Liver (tissue), 9 donors: ENCODE data around the gene HACD1. TPM values are rescaled to one million over a fixed set of nuclear protein-coding genes. Genes with fewer than 3 reads are reported as not detected.

Source experiments
- DNase-seq: peaks from one replicate; pipeline ENCODE4 v3.0.0-alpha.2; 2017; ENCODE audit warnings: low spot score
- H3K27ac ChIP-seq, 2 donors: one replicate each; pipeline ENCODE4 v1.7.0; 2013; ENCODE audit warnings: inconsistent platforms in 2 of 2, low read length in 2 of 2, control low read depth in 1 of 2, low read depth in 1 of 2, mild to moderate bottlenecking in 1 of 2
- H3K27me3 ChIP-seq, 4 donors: one replicate each; pipeline versions ENCODE4 v1.6.1 to v1.7.0; 2013; ENCODE audit warnings: low read length in 3 of 4, inconsistent platforms in 1 of 4, mild to moderate bottlenecking in 1 of 4, moderate library complexity in 1 of 4; ENCODE audit not compliant: control insufficient read depth in 4 of 4, insufficient read depth in 4 of 4
- H3K36me3 ChIP-seq, 4 donors: one replicate each; pipeline versions ENCODE4 v1.6.1 to v1.7.0; 2013; ENCODE audit warnings: low read length in 3 of 4, mild to moderate bottlenecking in 3 of 4, low read depth in 1 of 4, moderate library complexity in 1 of 4; ENCODE audit not compliant: control insufficient read depth in 4 of 4, insufficient read depth in 3 of 4
- H3K4me1 ChIP-seq, 4 donors: one replicate each; pipeline versions ENCODE4 v1.6.1 to v1.7.0; 2013; ENCODE audit warnings: low read length in 3 of 4, mild to moderate bottlenecking in 3 of 4, moderate library complexity in 1 of 4; ENCODE audit not compliant: control insufficient read depth in 4 of 4, insufficient read depth in 4 of 4
- H3K4me3 ChIP-seq, 3 donors: one replicate each; pipeline versions ENCODE4 v1.6.1 to v1.7.0; 2013; ENCODE audit warnings: low read length in 3 of 3, control low read depth in 1 of 3, low read depth in 1 of 3, mild to moderate bottlenecking in 1 of 3
- H3K9ac ChIP-seq, 2 donors: one replicate each; pipeline ENCODE4 v1.7.0; 2013; ENCODE audit warnings: low read length in 2 of 2, mild to moderate bottlenecking in 2 of 2, moderate library complexity in 2 of 2, control low read depth in 1 of 2, low read depth in 1 of 2
- H3K9me3 ChIP-seq, 4 donors: one replicate each; pipeline versions ENCODE4 v1.6.1 to v1.7.0; 2013; ENCODE audit warnings: low read length in 3 of 4; ENCODE audit not compliant: control insufficient read depth in 4 of 4
- ATF3 ChIP-seq: IDR thresholded peaks from 2 replicates; pipeline ENCODE4 v1.6.1; 2016; ENCODE audit warnings: antibody characterized with exemption
- CTCF ChIP-seq: fragments of 150-350 bp; IDR thresholded peaks from 2 replicates; pipeline ENCODE4 v1.5.1; 2017; ENCODE audit warnings: improper control_type of control experiment, low read depth, low read length; ENCODE audit not compliant: missing input control
- EGR1 ChIP-seq, 2 donors: IDR thresholded peaks; 2 replicates each; pipeline ENCODE4 v1.6.1; 2016 to 2018; ENCODE audit warnings: antibody characterized with exemption in 2 of 2, low read depth in 2 of 2
- FOXA1 ChIP-seq: IDR thresholded peaks from 2 replicates; pipeline ENCODE4 v1.6.1; 2016; ENCODE audit warnings: antibody characterized with exemption
- GABPA ChIP-seq, 2 donors: IDR thresholded peaks in 1 of 2; conservative IDR thresholded peaks in 1 of 2; 2 replicates each; pipeline ENCODE4 v1.6.1; 2016; ENCODE audit warnings: antibody characterized with exemption in 2 of 2, mild to moderate bottlenecking in 1 of 2, moderate library complexity in 1 of 2
- HNF4A ChIP-seq, 2 donors: conservative IDR thresholded peaks; 2 replicates each; pipeline ENCODE4 v1.6.1; 2016; ENCODE audit warnings: antibody characterized with exemption in 2 of 2, mild to moderate bottlenecking in 2 of 2
- HNF4G ChIP-seq: IDR thresholded peaks from 2 replicates; pipeline ENCODE4 v1.6.1; 2016; ENCODE audit warnings: antibody characterized with exemption
- JUND ChIP-seq, 2 donors: IDR thresholded peaks; 2 replicates each; pipeline ENCODE4 v1.6.1; 2016; ENCODE audit warnings: antibody characterized with exemption in 2 of 2
- MAX ChIP-seq: IDR thresholded peaks from 2 replicates; pipeline ENCODE4 v1.6.1; 2016; ENCODE audit warnings: antibody characterized with exemption
- NR2F2 ChIP-seq: IDR thresholded peaks from 2 replicates; pipeline ENCODE4 v1.6.1; 2016; ENCODE audit warnings: antibody characterized with exemption
- RAD21 ChIP-seq, 2 donors: IDR thresholded peaks; 2 replicates each; pipeline ENCODE4 v1.6.1; 2016; ENCODE audit warnings: antibody characterized with exemption in 2 of 2, mild to moderate bottlenecking in 2 of 2
- REST ChIP-seq: IDR thresholded peaks from 2 replicates; pipeline ENCODE4 v1.6.1; 2016; ENCODE audit warnings: antibody characterized with exemption, mild to moderate bottlenecking
- RXRA ChIP-seq, 2 donors: IDR thresholded peaks; 2 replicates each; pipeline ENCODE4 v1.6.1; 2017 to 2018; ENCODE audit warnings: antibody characterized with exemption in 2 of 2, mild to moderate bottlenecking in 1 of 2
- SP1 ChIP-seq: IDR thresholded peaks from 2 replicates; pipeline ENCODE4 v1.6.1; 2018; ENCODE audit warnings: antibody characterized with exemption, mild to moderate bottlenecking
- TAF1 ChIP-seq: conservative IDR thresholded peaks from 2 replicates; pipeline ENCODE4 v1.6.1; 2016; ENCODE audit warnings: antibody characterized with exemption, mild to moderate bottlenecking
- YY1 ChIP-seq: IDR thresholded peaks from 2 replicates; pipeline ENCODE4 v1.6.1; 2016; ENCODE audit warnings: antibody characterized with exemption, mild to moderate bottlenecking
- ZBTB33 ChIP-seq: IDR thresholded peaks from 2 replicates; pipeline ENCODE4 v1.6.1; 2016; ENCODE audit warnings: antibody characterized with exemption
- WGBS: extraction: QIAGEN DNeasy Blood & Tissue Kit; methylation state at CpG from one replicate; pipeline ENCODE4 v1.1.7; 2013; 5-methylcytosine and 5-hydroxymethylcytosine counted together
- polyA plus RNA-seq, 2 donors: library from polyadenylated mRNA; stranded (reverse) in 1 of 2; unstranded in 1 of 2; fragments of 200-250 nt in 1 of 2; fragments of >200 nt in 1 of 2; fragmentation: Nextera tagmentation in 1 of 2; extraction: Ambion mirVana in 1 of 2; gene quantifications; one replicate each; pipeline versions ENCODE4 v1.2.1 to v1.2.3, GENCODE V29; 2013 to 2015
- total RNA-seq, 2 donors: library from RNA; depleted of rRNA; stranded (reverse); fragments of >200 nt; gene quantifications; one replicate each; pipeline ENCODE4 v1.2.3, GENCODE V29; 2014
- donor health status: healthy.
- donor health status: healthy.
- donor health status: healthy.
- donor health status: healthy.
- donor health status: healthy.

Gene HACD1
- total and polyA plus RNA-seq, 4 donors, result 1.0 to 7.8 (median 1.7) TPM

GRCh38 chr10:17561111-17561510 is 56.1 kb downstream of the HACD1 start:
- TF ChIP-seq RXRA (IDR thresholded peaks at IDR 0.05) (no peak), FOXA1 (no peak), GABPA (IDR thresholded peaks at IDR 0.05 in 1 of 2, conservative IDR thresholded peaks at IDR 0.05 in 1 of 2) (no peak), YY1 (no peak)
- no peaks in the 10 kb centered on the region for H3K4me1 ChIP-seq
- no peaks in the 10 kb centered on the region for H3K27me3 ChIP-seq
- H3K36me3 ChIP-seq, result no peaks in the 10 kb centered on the region
- H3K9ac ChIP-seq, result no peak overlapping the region
- H3K27ac ChIP-seq, result no peak overlapping the region
- no peaks in the 10 kb centered on the region for H3K9me3 ChIP-seq
- no peak overlapping the region for H3K4me3 ChIP-seq
- 88% methylated on average over 2 of the region's 2 CpGs for WGBS
- DNase-seq, result no peak

GRCh38 chr10:17557459-17557858 is 59.7 kb downstream of the HACD1 start:
- Histone ChIP-seq H3K27ac (no peak overlapping the region), H3K4me3 (no peak overlapping the region), H3K9me3 (no peaks in the 10 kb centered on the region), H3K36me3 (no peaks in the 10 kb centered on the region), H3K9ac (no peak overlapping the region), H3K4me1 (no peaks in the 10 kb centered on the region), H3K27me3 (no peaks in the 10 kb centered on the region)
- no peak for DNase-seq
- 69% methylated on average over 3 of the region's 3 CpGs for WGBS
- no peak for TF ChIP-seq FOXA1
- TF ChIP-seq MAX, result no peak
- TF ChIP-seq REST, result no peak
- no peak for TF ChIP-seq CTCF
- no peak for TF ChIP-seq SP1
- TF ChIP-seq JUND (IDR thresholded peaks at IDR 0.05), result no peak
- TF ChIP-seq HNF4A (conservative IDR thresholded peaks at IDR 0.05), result no peak
- TF ChIP-seq GABPA (IDR thresholded peaks at IDR 0.05 in 1 of 2, conservative IDR thresholded peaks at IDR 0.05 in 1 of 2), result no peak

- no peak for TF ChIP-seq GABPA (IDR thresholded peaks at IDR 0.05 in 1 of 2, conservative IDR thresholded peaks at IDR 0.05 in 1 of 2)
- TF ChIP-seq ZBTB33, result no peak
- TF ChIP-seq NR2F2, result no peak
- no peak for TF ChIP-seq HNF4A (conservative IDR thresholded peaks at IDR 0.05)
- TF ChIP-seq FOXA1, result no peak
- TF ChIP-seq MAX, result no peak
- TF ChIP-seq TAF1, result no peak
- no peak for TF ChIP-seq ATF3
- no peak for TF ChIP-seq SP1
- no peak for TF ChIP-seq EGR1 (IDR thresholded peaks at IDR 0.05; ENCODE audit: low read depth in 2 of 2)
- TF ChIP-seq JUND (IDR thresholded peaks at IDR 0.05), result no peak
- TF ChIP-seq HNF4G, result no peak
- TF ChIP-seq RAD21 (IDR thresholded peaks at IDR 0.05), result no peak
- no peak for TF ChIP-seq CTCF
- no peak overlapping the region for H3K9ac ChIP-seq
- WGBS, result 49% methylated on average over 3 of the region's 3 CpGs
- no peaks in the 10 kb centered on the region for H3K36me3 ChIP-seq
- H3K9me3 ChIP-seq, result no peaks in the 10 kb centered on the region
- no peak overlapping the region for H3K27ac ChIP-seq
- no peaks in the 10 kb centered on the region for H3K4me1 ChIP-seq
- no peak for DNase-seq
- H3K4me3 ChIP-seq, result no peak overlapping the region
- H3K27me3 ChIP-seq, result no peaks in the 10 kb centered on the region
These were observed 68.4 kb downstream of the HACD1 start for GRCh38 chr10:17548770-17549169.
